GM06990 (cell line): ENCODE data around the gene JAKMIP1.

Experiments
- DNase-seq: peaks from one replicate; pipeline ENCODE4 v3.0.0-alpha.2; 2011; ENCODE audit not compliant: insufficient read length; ENCODE audit errors: extremely low read depth
- H3K27me3 ChIP-seq: replicated peaks from 2 replicates; pipeline ENCODE4 v1.6.0; 2011; ENCODE audit warnings: low read length; ENCODE audit not compliant: control insufficient read depth, insufficient read depth
- H3K36me3 ChIP-seq: 2 replicates; pipeline ENCODE4 v1.5.1; 2011; ENCODE audit warnings: low read length; ENCODE audit not compliant: control insufficient read depth, insufficient read depth
- H3K4me3 ChIP-seq: replicated peaks from 2 replicates; pipeline ENCODE4 v1.5.1; 2011; ENCODE audit warnings: low read depth, mild to moderate bottlenecking, control low read depth, low read length
- TF ChIP-seq, protein P1 (sequence below): IDR thresholded peaks from 2 replicates; pipeline ENCODE4 v1.5.1; 2011; ENCODE audit warnings: low read length, control low read depth, mild to moderate bottlenecking, inconsistent platforms; ENCODE audit not compliant: insufficient read depth, poor library complexity, severe bottlenecking

JAKMIP1 gene

GRCh38 chr4:6056976-6057766, 143.2 kb downstream of the JAKMIP1 start:
- Histone ChIP-seq H3K4me3 (no peak overlapping the region), H3K27me3 (no peaks in the 10 kb centered on the region), H3K36me3 (no peaks in the 10 kb centered on the region)
- TF ChIP-seq, protein P1, sequence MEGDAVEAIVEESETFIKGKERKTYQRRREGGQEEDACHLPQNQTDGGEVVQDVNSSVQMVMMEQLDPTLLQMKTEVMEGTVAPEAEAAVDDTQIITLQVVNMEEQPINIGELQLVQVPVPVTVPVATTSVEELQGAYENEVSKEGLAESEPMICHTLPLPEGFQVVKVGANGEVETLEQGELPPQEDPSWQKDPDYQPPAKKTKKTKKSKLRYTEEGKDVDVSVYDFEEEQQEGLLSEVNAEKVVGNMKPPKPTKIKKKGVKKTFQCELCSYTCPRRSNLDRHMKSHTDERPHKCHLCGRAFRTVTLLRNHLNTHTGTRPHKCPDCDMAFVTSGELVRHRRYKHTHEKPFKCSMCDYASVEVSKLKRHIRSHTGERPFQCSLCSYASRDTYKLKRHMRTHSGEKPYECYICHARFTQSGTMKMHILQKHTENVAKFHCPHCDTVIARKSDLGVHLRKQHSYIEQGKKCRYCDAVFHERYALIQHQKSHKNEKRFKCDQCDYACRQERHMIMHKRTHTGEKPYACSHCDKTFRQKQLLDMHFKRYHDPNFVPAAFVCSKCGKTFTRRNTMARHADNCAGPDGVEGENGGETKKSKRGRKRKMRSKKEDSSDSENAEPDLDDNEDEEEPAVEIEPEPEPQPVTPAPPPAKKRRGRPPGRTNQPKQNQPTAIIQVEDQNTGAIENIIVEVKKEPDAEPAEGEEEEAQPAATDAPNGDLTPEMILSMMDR = no peak
- no peak for DNase-seq

GRCh38 chr4:6055436-6055835, 144.9 kb downstream of the JAKMIP1 start:
- Histone ChIP-seq H3K4me3 (no peak overlapping the region), H3K36me3 (no peaks in the 10 kb centered on the region), H3K27me3 (no peaks in the 10 kb centered on the region; the same call in 1 of the 2 replicates)
- TF ChIP-seq, protein P1 = no peak
- DNase-seq = no peak

- DNase-seq = no peak
- no peaks in the 10 kb centered on the region for H3K36me3 ChIP-seq
- H3K27me3 ChIP-seq = no peaks in the 10 kb centered on the region; the same call in 1 of the 2 replicates
Measured at GRCh38 chr4:6055030-6055429, 145.3 kb downstream of the JAKMIP1 start.

GRCh38 chr4:6054162-6054922, 146.0 kb downstream of the JAKMIP1 start:
- Histone ChIP-seq H3K4me3 (no peak overlapping the region), H3K36me3 (no peaks in the 10 kb centered on the region), H3K27me3 (no peaks in the 10 kb centered on the region; the same call in 1 of the 2 replicates)
- TF ChIP-seq, protein P1 = no peak
- no peak for DNase-seq

More at GRCh38 chr4:6055030-6055429, 145.3 kb downstream of the JAKMIP1 start:
- TF ChIP-seq, protein P1 = no peak
- no peak overlapping the region for H3K4me3 ChIP-seq

- Histone ChIP-seq H3K36me3 (no peaks in the 10 kb centered on the region), H3K4me3 (no peak overlapping the region), H3K27me3 (no peaks in the 10 kb centered on the region; the same call in 1 of the 2 replicates)
- TF ChIP-seq, protein P1 = no peak
- DNase-seq = no peak
Measured at GRCh38 chr4:6052679-6053078, 147.7 kb downstream of the JAKMIP1 start.
